ENCODE measurements around the gene ENO4.

ENO4 gene

GRCh38 chr10:116868722-116869121 lies 19.4 kb downstream of the ENO4 start:
- no peaks in the 10 kb centered on the region for H3K36me3 Mint-ChIP-seq (ENCODE audit: low read depth)
- H3K27ac Mint-ChIP-seq = no peak overlapping the region
- intact Hi-C loops (cut with micrococcal nuclease) = no loop called here
- no peaks in the 10 kb centered on the region for H3K4me1 Mint-ChIP-seq (ENCODE audit: low read depth)
- H3K4me3 Mint-ChIP-seq = no peak overlapping the region
- peaks cover 7% of the 10 kb centered on the region for H3K27me3 Mint-ChIP-seq
- no peaks in the 10 kb centered on the region for H3K9me3 Mint-ChIP-seq

DNA sequence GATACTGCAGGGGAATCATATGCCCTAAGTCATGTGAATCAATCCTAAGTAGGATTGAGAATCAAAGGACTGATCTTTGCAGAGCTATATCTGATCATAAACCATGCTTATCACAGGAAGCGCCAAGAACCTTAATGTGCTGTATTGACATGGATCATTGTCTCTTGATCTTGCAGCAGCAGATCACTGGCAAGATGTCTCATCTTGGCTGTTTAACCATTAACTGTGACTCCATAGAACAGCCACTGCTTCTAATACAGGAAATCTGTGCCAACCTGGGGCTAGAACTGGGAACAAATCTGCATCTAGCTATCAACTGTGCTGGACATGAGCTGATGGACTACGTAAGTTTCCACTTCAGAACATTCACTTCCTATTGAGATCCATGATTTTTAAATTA lies 21.6 kb downstream of the ENO4 start:
- no peak overlapping the region for H3K27ac Mint-ChIP-seq
- intact Hi-C loops (cut with micrococcal nuclease) = no loop called here
- H3K36me3 Mint-ChIP-seq (ENCODE audit: low read depth) = no peaks in the 10 kb centered on the region
- no peaks in the 10 kb centered on the region for H3K4me1 Mint-ChIP-seq (ENCODE audit: low read depth)
- no peaks in the 10 kb centered on the region for H3K9me3 Mint-ChIP-seq
- H3K4me3 Mint-ChIP-seq = no peak overlapping the region
- H3K27me3 Mint-ChIP-seq = peaks cover 8% of the 10 kb centered on the region

DNA sequence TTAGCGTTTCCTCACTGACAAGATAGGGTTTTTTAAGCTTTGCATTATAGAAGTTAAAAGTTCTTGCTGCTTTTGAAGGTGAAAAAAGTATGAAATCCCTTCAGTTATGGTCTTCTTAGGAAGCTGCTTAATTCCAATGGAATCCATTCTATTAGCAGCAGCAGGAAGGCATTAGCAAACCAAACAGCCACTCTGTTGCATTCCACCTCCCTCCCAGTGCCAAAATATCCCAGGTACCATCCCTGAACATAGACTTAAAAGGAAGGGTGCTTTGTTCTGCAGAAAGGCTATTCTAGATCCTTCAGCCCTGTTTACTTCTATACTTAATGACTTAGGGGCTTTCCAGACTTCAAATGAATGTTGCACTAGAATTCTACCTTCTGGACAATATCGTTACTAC lies 23.8 kb downstream of the ENO4 start:
- Mint-ChIP-seq H3K27ac (no peak overlapping the region), H3K27me3 (peaks cover 13% of the 10 kb centered on the region), H3K4me3 (no peak overlapping the region), H3K4me1 (ENCODE audit: low read depth) (no peaks in the 10 kb centered on the region), H3K36me3 (ENCODE audit: low read depth) (no peaks in the 10 kb centered on the region), H3K9me3 (no peaks in the 10 kb centered on the region)
- intact Hi-C loops (cut with micrococcal nuclease) = no loop called here

DNA sequence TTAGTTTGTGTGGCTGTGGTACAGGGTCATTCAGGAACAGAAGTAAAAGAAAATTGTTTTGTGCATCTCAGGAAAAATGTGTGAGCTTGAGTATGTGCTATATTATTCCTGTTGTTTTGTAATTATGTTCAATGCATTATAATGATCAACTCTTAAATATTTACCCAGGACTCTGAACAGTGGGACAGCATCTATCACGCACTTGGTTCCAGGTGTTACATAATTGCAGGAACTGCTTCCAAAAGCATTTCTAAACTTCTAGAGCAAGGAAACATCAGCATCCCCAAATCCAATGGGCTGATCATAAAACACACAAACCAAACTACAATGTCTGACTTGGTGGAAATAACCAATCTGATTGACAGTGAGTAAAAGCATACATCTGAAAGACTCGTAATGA lies 26.6 kb downstream of the ENO4 start:
- Mint-ChIP-seq H3K27ac (no peak overlapping the region), H3K9me3 (no peaks in the 10 kb centered on the region), H3K4me1 (ENCODE audit: low read depth) (no peaks in the 10 kb centered on the region), H3K27me3 (peaks cover 10% of the 10 kb centered on the region), H3K36me3 (ENCODE audit: low read depth) (peaks cover 2% of the 10 kb centered on the region), H3K4me3 (no peak overlapping the region)
- intact Hi-C loops (cut with micrococcal nuclease) = no loop called here

DNA sequence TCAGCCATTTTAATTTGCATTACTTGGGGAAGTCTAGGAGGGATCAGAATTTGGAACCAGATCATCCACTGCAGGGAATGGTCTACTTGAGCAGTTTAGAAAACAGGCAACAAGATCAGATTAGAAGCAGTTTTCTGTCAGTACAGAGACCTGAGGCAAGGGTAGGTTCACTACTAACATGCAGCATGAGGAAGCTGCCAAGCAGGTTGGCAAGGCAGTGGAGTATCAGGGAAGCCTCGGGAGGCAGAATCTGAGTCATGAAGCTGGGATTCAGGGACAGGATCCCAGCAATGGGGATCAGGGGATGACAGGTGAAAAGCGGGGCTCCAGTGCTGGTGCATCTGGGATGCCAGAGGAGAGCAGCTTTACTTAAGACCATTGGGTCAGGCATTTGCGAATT lies 28.1 kb downstream of the ENO4 start:
- Mint-ChIP-seq H3K27me3 (peaks cover 9% of the 10 kb centered on the region), H3K4me1 (ENCODE audit: low read depth) (no peaks in the 10 kb centered on the region), H3K9me3 (no peaks in the 10 kb centered on the region), H3K27ac (no peak overlapping the region), H3K4me3 (no peak overlapping the region), H3K36me3 (ENCODE audit: low read depth) (peaks cover 14% of the 10 kb centered on the region)
- intact Hi-C loops (cut with micrococcal nuclease) = no loop called here

DNA sequence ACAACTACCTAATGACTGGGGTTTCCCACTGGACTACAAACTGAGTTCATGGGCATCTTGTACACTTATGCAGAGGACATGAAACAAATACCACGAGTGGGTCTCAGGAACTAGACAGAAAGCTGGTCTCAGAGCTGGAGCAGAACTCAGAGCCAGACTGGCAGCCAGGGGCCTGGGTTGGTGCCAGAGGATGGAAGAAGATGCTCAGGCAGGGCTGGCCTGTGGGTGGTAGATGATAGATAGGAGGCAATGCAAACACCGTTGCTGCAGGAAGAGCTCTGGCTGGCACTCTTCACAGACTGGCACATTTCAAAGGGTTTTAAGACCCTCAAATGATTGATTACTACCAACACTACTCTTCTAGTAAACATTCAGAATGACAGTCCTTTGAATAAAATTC lies 28.8 kb downstream of the ENO4 start:
- no peaks in the 10 kb centered on the region for H3K4me1 Mint-ChIP-seq (ENCODE audit: low read depth)
- H3K9me3 Mint-ChIP-seq = no peaks in the 10 kb centered on the region
- peaks cover 14% of the 10 kb centered on the region for H3K36me3 Mint-ChIP-seq (ENCODE audit: low read depth)
- no peak overlapping the region for H3K4me3 Mint-ChIP-seq
- H3K27me3 Mint-ChIP-seq = peaks cover 8% of the 10 kb centered on the region
- intact Hi-C loops (cut with micrococcal nuclease) = no loop called here
- no peak overlapping the region for H3K27ac Mint-ChIP-seq

- Mint-ChIP-seq H3K9me3 (no peaks in the 10 kb centered on the region), H3K4me3 (no peak overlapping the region), H3K36me3 (ENCODE audit: low read depth) (peaks cover 30% of the 10 kb centered on the region), H3K27me3 (peaks cover 8% of the 10 kb centered on the region), H3K27ac (no peak overlapping the region), H3K4me1 (ENCODE audit: low read depth) (no peaks in the 10 kb centered on the region)
- intact Hi-C loops (cut with micrococcal nuclease) = no loop called here
These were observed 30.5 kb downstream of the ENO4 start for GRCh38 chr10:116879817-116880216.

GRCh38 chr10:116880716-116881482 lies 31.6 kb downstream of the ENO4 start:
- Mint-ChIP-seq H3K4me1 (ENCODE audit: low read depth) (no peaks in the 10 kb centered on the region), H3K9me3 (no peaks in the 10 kb centered on the region), H3K36me3 (ENCODE audit: low read depth) (peaks cover 33% of the 10 kb centered on the region), H3K4me3 (no peak overlapping the region), H3K27me3 (peaks cover 5% of the 10 kb centered on the region), H3K27ac (no peak overlapping the region)
- intact Hi-C loops (cut with micrococcal nuclease) = no loop called here

- H3K4me3 Mint-ChIP-seq = no peak overlapping the region
- intact Hi-C loops (cut with micrococcal nuclease) = no loop called here
- H3K9me3 Mint-ChIP-seq = no peaks in the 10 kb centered on the region
- peaks cover 45% of the 10 kb centered on the region for H3K36me3 Mint-ChIP-seq (ENCODE audit: low read depth)
- H3K4me1 Mint-ChIP-seq (ENCODE audit: low read depth) = no peaks in the 10 kb centered on the region
- H3K27me3 Mint-ChIP-seq = peaks cover 3% of the 10 kb centered on the region
- H3K27ac Mint-ChIP-seq = no peak overlapping the region
These were observed 33.3 kb downstream of the ENO4 start for GRCh38 chr10:116882639-116883038.

GRCh38 chr10:116886772-116887171 lies 37.5 kb downstream of the ENO4 start:
- Mint-ChIP-seq H3K36me3 (ENCODE audit: low read depth) (peaks cover 65% of the 10 kb centered on the region), H3K9me3 (no peaks in the 10 kb centered on the region), H3K27ac (no peak overlapping the region), H3K4me3 (no peak overlapping the region), H3K4me1 (ENCODE audit: low read depth) (no peaks in the 10 kb centered on the region), H3K27me3 (no peaks in the 10 kb centered on the region)
- intact Hi-C loops (cut with micrococcal nuclease) = no loop called here

DNA sequence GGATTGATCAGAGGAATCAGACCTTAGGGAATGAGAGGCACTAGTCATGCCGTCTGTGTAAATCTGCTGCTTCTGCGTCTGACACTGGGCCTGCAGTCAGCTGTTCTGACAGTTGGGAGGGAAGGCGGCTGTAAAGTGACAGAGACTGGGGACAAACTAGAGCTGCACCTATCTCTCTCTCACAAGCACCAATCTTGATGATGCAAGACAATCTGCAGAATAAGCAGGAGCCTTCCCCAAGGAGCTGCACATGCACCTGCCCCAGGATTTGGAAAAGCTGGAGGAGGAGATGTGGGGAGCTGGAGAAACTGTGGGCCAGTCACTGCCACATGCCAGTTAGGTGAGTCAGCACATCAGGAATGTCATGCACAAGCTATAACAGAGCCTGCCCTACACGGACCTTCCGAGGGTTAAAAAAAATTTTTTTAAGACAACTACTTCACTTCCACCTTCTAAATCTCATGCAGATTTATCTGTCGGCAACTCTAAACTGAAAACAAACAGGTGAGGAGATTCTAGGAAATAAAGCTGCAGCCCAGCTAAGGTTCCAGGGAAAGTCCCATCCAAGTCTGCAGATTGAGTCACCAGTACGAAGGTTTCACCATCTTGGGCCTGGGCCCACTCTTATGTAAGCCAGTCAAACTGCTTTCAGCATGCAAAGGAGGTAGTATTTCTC lies 39.2 kb downstream of the ENO4 start:
- H3K27ac Mint-ChIP-seq = no peak overlapping the region
- intact Hi-C loops (cut with micrococcal nuclease) = no loop called here
- no peak overlapping the region for H3K4me3 Mint-ChIP-seq
- peaks cover 9% of the 10 kb centered on the region for H3K4me1 Mint-ChIP-seq (ENCODE audit: low read depth)
- peaks cover 57% of the 10 kb centered on the region for H3K36me3 Mint-ChIP-seq (ENCODE audit: low read depth)
- H3K27me3 Mint-ChIP-seq = no peaks in the 10 kb centered on the region
- H3K9me3 Mint-ChIP-seq = no peaks in the 10 kb centered on the region

DNA sequence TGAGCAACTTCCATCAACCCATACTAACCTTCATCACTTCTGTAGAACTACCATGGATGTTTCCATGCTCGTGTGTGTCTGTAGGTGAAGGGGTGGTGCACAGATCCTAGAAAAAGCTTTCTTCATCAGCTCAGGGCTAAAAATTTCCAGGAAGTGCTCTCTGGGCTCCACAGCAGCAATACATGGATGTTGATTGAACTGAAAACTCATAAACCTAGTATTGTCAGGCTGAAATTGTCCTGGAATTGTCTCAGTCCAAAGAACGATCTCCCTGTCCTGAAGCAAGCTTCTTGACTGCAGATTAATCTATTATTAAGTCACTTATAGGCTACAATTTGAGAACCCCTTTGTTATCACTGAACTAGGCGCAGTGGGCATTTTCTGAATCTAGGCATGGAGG lies 39.8 kb downstream of the ENO4 start:
- peaks cover 11% of the 10 kb centered on the region for H3K4me1 Mint-ChIP-seq (ENCODE audit: low read depth)
- H3K36me3 Mint-ChIP-seq (ENCODE audit: low read depth) = peaks cover 52% of the 10 kb centered on the region
- H3K27ac Mint-ChIP-seq = no peak overlapping the region
- intact Hi-C loops (cut with micrococcal nuclease) = no loop called here
- H3K27me3 Mint-ChIP-seq = no peaks in the 10 kb centered on the region
- no peak overlapping the region for H3K4me3 Mint-ChIP-seq
- H3K9me3 Mint-ChIP-seq = no peaks in the 10 kb centered on the region

DNA sequence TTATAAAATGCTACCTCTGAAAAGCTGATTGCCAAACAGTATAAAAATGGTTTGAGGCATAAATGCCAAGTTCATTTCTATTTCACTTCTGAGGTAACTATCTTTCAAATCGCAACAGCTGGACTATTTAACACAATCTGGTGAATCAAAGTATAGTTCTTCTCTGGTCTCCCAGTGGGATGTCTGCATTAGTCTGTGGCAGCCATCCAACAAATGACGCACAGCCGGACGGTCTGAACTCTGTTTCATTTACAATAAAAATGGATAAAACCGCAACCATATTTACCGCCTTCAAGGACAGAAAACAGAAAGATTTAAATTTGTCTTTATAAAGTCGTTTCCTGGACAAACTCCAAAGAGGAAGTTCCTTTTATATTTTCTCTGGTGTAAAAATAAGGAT lies 41.9 kb downstream of the ENO4 start:
- intact Hi-C loops (cut with micrococcal nuclease) = loop anchor here (5.0 kb wide), 1 partner anchor 111 kb away; no protein-coding TSS in a partner anchor
- Mint-ChIP-seq H3K27ac (no peak overlapping the region), H3K36me3 (ENCODE audit: low read depth) (peaks cover 42% of the 10 kb centered on the region), H3K4me1 (ENCODE audit: low read depth) (peaks cover 19% of the 10 kb centered on the region), H3K27me3 (no peaks in the 10 kb centered on the region), H3K4me3 (no peak overlapping the region), H3K9me3 (no peaks in the 10 kb centered on the region)

GRCh38 chr10:116892907-116893685 lies 43.8 kb downstream of the ENO4 start:
- Mint-ChIP-seq H3K4me1 (ENCODE audit: low read depth) (peaks cover 19% of the 10 kb centered on the region), H3K4me3 (no peak overlapping the region), H3K36me3 (ENCODE audit: low read depth) (peaks cover 35% of the 10 kb centered on the region), H3K27me3 (no peaks in the 10 kb centered on the region), H3K27ac (peak overlapping the region; percentile 39), H3K9me3 (no peaks in the 10 kb centered on the region)
- intact Hi-C loops (cut with micrococcal nuclease) = loop anchor here (5.0 kb wide), 1 partner anchor 109 kb away; no protein-coding TSS in a partner anchor

Measured in dendritic cell treated with granulocyte-macrophage colony-stimulating factor and Interleukin-4, amounts not matched to agents 40 ng/mL and 50 ng/mL, for 4 days (primary cell).